HG02642 (cell line): ENCODE results near the gene TAF3.
"Not testable (repeated sequence)": the region's sequence is repeated elsewhere in the genome, so short reads cannot be mapped to it uniquely, and the experiment has no call there.

Source experiments
- ATAC-seq: cut with Tn5 transposase; IDR thresholded peaks from one replicate; pipeline ENCODE4 v1.9.1; 2021; ENCODE audit warnings: mild to moderate bottlenecking; ENCODE audit not compliant: unreplicated experiment, poor library complexity

The TAF3 gene, protein sequence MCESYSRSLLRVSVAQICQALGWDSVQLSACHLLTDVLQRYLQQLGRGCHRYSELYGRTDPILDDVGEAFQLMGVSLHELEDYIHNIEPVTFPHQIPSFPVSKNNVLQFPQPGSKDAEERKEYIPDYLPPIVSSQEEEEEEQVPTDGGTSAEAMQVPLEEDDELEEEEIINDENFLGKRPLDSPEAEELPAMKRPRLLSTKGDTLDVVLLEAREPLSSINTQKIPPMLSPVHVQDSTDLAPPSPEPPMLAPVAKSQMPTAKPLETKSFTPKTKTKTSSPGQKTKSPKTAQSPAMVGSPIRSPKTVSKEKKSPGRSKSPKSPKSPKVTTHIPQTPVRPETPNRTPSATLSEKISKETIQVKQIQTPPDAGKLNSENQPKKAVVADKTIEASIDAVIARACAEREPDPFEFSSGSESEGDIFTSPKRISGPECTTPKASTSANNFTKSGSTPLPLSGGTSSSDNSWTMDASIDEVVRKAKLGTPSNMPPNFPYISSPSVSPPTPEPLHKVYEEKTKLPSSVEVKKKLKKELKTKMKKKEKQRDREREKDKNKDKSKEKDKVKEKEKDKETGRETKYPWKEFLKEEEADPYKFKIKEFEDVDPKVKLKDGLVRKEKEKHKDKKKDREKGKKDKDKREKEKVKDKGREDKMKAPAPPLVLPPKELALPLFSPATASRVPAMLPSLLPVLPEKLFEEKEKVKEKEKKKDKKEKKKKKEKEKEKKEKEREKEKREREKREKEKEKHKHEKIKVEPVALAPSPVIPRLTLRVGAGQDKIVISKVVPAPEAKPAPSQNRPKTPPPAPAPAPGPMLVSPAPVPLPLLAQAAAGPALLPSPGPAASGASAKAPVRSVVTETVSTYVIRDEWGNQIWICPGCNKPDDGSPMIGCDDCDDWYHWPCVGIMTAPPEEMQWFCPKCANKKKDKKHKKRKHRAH

DNA sequence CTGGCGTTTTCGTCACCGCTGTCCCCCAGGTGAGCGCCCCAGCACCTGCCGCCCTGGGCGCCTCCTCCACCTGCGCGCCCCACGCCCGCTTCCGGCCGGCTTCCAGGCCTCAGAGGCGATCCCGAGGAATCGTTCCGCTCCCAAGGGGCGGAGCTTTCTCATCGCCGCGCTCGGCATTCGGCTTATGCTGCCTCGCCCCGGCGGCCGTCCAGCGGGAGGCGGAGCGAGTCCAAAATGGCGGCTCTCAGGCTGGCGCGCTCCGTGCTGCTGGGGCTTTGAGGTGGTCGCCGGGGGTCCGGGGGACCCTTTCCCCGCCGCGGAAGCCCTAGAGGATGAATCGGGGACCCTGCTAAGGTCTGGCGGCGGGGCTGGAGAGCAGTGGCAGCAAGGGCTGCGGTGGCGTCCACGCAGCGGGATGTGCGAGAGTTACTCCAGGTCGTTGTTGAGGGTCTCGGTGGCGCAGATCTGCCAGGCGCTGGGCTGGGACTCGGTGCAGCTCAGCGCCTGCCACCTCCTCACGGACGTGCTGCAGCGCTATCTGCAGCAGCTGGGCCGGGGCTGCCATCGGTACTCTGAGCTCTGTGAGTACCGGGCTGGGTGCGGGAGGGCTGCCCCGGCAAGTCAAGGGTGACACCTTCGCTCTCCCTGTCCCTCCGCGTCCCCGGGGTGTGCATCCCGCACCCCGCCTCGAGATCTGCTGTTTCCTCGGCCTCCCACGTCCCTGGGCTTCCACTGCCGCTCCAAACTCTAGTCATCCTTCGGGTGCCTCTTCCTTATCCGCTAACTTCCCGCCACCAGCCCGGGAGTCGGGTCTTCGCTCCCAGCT, at the start of gene TAF3:
TSS of gene TAF3 (plus strand) at position 211 of the 826 bp plus-strand sequence. CDS start at position 416, 205 bp downstream.
- ATAC-seq, result peak; percentile 92

DNA sequence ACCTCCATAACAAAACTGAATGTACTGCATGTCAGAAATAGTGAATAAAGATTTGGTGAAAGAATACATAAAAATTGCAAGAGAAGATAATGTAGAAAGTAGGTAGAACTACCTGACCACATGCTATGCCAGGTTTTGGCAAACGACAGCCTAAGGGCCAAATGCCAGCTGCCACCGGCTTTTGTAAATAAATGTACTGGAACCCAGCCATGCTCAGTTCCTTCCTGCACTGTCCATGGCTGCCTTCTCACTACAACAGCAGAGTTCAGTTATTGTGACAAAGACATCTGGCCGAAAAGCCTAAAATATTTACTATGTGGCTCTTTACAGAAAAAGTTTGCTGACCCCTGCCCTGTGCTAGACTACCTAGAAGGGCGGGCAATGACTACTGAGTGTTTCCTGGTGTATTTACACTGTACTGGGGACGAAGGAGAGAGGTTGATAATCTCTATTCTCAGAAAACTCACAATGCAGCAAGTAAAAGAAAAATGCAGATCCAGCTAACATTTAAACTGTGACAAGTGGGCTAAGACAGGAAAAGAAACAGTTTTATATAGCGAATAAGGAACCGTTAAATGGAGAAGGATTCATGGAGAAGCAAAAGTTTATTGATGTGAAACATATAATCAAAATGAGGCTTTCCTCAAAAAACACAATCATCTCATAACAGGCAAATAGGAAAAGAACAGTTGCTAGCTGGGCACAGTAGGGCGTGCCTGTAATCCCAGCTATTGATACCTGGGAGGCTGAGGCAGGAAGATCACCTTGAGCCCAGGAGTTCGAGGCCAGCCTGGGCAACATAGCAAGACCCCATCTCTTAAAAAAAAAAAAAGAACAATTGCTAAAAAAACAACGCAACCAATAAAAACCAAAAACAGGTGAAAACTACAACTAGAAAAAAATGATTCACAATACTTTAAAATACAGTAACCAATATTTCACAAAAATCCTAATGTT, 44.2 kb upstream of the TAF3 start:
- no peak for ATAC-seq

DNA sequence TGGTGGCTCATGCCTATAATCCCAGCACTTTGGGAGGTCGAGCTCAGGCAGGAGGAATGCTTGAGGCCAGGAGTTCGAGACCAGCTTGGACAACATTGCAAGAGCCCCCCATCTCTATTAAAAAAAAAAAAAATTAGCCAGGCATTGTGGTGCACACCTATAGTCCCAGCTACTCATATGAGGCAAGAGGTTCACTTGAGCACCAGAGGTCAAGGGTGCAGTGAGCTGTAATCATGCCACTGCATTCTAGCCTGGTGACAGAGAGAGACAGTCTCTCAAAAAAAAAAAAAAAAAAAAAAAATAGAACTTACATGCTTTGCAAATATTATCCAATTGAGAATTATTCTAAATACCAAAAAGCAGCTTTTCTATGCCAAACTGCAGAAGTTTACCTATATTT, 41.5 kb upstream of the TAF3 start:
- ATAC-seq, result no peak

DNA sequence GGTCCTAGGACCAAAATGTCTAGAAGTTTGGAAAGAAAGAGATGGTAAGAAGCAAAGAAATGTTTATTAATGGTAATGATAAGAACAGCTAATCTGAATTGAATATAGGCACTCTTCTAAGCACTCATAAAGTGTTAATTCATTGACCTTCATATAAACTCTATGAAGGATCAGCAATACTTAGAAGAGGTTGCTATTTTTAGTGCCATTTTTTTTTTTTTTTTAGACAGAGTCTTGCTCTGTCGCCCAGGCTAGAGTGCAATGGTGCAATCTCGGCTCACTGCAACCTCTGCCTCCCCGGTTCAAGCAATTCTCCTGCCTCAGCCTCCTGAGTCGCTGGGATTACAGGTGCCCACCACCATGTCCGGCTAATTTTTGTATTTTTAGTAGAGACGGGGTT, 36.1 kb upstream of the TAF3 start:
- not testable (repeated sequence) for ATAC-seq

DNA sequence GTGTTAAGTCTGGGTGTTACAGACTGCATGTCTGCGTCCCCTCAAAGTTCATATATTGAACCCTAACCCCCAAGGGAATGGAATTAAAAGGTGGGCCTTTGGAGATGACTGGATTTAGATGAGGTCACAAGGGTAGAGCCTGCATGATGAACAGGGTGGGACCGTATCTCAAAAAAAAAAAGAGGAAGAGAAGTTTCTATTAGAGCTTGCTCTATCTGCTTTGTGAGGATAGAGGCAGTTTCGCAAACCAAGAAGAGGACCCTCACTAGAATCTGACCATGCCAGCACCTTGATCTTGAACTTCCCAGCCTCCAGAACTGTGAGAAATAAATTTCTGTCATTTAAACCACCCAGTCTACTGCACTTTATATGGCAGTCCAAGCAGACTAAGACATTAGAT, 31.9 kb upstream of the TAF3 start:
- ATAC-seq, result no peak

DNA sequence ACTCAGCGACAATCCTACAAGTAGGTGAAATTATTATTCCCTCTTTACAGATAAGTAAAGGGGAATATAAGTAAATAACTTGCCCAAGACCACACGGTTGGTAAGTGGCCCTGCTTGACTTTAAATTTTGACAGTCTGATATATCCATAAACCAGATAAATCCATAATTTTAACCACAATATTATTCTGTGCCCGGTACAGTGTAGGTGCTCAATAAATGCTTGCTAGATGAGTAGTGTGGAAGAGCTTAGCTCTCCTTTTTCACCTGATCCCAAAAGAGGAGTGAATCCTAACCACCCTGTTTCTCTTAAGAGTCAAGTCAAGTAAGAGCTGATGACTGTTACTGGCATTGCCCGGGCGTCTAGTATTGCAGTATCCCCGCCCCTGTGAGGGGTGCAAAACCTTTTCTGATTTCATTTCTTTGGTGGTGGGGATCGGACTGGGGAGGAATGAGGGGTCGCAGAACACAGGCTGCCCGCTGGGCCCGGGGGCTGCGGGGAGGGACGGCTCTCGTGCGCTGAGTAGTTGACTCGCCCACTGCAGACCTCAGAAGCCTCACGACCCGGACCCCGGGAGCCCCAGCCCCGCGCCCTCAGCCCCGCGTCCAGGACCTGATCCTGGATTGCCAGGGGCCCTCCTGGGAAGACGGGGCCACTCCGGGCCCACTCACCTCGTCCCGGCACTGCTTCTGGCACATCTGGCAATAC, 31.0 kb upstream of the TAF3 start:
- ATAC-seq, result peak; percentile 22

DNA sequence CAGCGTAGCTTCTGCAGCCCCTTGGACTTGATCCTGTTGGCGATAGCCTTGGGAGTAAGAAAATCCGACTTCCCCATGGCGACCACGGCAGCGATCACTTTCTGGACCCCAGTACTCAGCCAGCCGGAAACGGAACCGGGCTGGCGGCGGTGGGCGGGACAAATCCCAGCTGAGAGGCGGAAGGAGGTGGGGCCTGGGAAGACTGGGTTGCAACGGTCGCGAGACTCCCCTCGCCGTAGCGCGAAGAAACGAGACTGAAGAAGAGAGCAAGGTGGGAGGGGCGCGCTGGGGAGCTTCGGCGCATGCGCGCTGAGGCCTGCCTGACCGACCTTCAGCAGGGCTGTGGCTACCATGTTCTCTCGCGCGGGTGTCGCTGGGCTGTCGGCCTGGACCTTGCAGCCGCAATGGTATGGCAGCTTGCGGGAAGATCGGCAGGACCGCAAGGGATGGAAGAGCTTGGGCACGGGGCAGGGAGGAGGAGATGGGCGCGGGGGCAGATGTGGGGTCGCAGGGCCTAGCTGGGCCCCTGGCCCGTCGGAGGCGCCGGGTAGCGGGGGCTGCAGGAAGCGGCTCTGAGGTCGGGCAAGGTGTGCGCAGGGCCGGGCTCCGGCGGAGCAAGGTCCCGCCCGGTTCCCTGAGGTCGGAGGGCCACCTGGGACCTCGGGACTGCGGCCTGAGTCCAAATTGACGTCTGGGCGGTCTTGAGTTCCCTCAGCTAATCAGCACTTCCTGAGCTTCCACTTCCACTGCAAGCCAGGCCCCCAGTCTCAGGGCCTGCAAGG, 30.3 kb upstream of the TAF3 start, which contains the start of the genes ATP5F1C and KIN:
TSS of gene ATP5F1C (plus strand) at position 321 of the 782 bp plus-strand sequence. CDS start at position 352, 31 bp downstream.
TSS of gene KIN (minus strand) at position 137 of the 782 bp plus-strand sequence. CDS start at position 77, 60 bp downstream.
- peak; percentile 96 for ATAC-seq

DNA sequence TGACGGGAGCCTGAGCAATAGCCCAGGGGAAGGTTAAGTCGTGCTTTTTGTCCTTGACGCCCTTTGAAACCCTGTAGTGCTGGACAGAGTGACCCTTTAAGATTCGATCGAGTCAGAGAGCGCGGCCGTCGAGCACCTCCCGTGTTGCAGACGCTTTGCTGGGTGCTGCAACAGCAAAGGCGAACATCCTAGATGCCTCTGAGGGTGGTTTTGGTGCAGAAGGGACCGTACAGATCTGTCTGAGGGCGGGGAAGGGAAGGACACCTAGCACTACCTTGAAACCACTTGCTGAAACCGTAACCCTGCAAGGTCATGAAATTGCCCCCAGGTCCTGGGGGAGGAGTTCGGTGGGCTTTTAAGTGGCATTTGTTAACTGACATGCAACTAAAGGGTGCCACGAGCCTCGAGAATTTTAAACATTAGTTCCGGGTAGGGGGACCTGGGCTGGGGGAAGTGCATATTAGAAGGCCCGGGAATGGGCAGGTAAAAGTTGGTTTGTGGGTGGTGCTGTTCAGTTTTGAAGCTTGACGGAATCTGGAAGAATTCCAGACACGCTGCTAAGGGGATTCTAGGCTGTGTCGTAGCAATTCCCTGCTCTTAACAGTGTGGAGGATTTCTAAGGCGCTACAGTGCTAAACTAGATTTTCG, 29.5 kb upstream of the TAF3 start:
- ATAC-seq, result peak; percentile 10

DNA sequence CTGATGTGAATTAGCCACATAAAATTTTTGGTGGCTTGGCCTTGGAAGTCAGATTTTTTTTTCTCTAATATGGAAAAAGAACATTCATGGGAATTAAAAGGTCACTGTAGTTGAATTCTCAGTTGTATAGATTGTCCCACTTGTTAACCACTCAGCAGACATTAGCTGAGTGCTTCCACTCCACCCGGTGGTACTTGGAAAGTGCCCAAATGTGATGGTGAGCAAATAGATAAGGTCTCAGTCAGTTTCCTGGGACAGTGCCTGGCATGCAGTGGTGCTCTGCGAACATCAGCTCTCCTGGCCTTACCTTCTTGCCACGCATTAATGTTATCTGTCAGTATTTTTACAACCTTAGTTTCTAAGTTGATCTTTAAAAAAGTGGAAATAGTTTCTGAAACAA, 28.9 kb upstream of the TAF3 start:
- no peak for ATAC-seq

DNA sequence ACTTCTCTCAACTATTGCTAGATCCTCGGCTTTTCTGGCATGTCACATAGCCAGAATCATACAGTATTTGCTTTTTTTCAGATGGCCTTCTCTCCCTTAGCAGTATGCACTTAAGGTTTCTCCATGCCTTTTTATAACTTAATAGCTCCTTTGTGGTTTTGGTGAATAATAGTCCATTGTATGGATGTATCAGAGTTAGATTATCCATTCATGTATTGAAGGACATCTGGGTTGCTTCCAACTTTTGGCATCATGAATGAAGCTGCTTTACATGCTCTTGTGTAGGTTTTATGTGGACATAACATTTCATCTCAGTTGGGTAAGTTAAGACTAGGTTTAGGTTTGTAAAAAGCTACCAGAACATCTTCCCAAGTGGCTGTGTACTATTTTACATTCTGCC, 25.8 kb upstream of the TAF3 start:
- no peak for ATAC-seq

DNA sequence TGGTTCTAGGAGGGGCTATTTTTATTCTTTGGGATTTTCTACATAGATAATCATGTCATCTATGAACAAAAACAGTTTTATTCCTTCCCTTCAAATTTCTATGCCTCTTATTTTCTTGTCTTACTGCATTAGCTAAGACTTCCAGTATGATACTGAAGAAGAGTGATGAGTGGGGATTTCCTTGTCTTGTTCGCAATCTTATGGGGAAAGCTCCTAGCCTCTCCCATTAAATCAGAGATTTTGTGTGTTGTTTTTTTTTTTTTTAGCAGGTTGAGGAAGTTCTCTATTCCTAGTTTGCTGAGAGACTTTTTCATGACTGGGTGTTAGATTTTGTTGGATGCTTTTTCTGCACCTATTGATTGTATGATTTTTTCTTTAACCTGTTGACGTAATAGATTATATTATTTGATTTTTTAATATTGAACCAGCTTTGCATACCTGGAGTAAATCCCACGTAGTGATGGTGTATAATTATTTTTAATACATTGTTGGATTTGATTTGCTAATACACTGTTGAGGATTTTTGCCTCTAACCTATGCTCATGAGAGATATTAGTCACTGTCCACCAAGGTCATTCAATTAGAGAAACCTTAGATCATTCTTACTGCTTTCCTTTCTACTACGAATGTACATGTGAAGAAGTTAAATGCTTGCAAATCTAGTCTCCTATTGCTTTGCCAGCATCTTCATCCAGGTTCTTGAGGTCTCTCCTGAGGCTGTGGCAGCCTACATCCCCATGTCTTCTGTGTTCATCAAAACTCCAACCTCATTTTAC, 23.9 kb upstream of the TAF3 start:
- no peak for ATAC-seq

DNA sequence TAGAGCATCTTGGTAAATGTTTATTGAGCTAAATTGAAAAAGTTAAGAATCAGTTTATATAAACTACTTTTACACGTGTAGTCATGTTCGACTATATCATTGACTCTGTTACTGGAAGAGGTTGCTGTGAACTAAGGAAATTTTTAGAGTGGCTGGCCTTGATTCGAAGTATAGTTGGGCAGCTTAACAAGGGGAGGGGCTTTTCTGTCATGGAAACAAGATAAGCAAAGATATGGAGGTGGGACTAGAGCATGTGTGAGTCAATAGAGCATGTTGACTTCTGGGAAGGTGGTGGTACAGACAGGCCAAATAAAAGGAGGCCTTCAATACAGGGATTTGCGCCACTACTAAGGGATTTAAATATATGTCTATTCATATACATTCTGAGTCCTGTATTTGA, 22.7 kb upstream of the TAF3 start:
- ATAC-seq, result no peak

DNA sequence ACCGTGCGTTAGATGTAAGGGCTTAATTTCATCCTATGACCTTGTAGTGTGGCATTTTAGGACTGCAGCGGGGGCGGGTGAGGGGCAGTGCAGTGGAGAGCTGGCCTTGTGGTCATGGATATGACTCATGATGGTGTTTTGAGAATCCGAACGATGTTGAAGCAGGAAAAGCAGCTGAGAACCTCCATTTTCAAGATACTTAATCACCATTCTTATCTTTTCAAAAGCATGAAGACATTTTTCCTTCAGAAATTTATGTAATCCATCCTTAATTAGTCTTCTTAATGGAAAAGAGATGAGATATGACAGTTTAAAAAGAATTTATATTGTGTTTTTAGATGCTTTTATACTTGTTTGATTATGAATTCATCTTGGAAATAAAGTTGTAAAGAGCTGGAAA, 20.7 kb upstream of the TAF3 start:
- no peak for ATAC-seq

DNA sequence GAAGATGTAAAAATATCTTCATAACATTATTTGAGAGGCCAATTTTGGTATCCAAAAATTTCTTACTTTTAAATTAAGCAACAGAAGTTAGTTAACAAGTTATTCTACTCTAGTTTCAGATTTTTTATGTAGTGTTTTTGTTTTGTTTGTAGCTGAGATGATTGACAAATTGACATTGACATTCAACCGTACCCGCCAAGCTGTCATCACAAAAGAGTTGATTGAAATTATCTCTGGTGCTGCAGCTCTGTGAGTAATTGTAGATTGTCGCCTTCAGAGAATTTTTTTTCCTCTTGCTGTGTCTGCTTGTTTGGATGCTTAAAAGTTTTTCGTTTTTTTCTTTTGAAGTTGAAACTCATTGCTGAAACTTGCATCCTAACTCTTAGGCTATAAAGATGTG, 15.7 kb upstream of the TAF3 start:
- no peak for ATAC-seq

DNA sequence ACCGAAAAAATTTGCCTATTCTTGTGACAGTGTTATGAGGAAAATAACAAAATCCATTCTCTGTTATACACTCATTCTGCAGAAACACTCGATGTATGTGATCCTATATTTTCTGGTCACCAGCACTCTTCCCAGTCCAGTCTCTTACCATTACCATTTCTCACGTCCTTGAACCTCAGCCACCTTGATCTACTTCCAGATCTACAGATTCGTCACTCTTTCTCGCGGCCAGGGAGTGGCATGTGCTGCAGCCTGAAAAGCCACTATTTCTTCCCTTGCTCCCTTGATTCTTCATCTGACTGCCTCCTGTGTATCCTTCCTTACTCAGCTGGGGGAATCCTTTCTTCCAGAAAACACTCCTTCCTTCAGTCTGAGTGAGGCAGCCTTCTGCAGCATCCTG, 14.1 kb upstream of the TAF3 start:
- no peak for ATAC-seq

DNA sequence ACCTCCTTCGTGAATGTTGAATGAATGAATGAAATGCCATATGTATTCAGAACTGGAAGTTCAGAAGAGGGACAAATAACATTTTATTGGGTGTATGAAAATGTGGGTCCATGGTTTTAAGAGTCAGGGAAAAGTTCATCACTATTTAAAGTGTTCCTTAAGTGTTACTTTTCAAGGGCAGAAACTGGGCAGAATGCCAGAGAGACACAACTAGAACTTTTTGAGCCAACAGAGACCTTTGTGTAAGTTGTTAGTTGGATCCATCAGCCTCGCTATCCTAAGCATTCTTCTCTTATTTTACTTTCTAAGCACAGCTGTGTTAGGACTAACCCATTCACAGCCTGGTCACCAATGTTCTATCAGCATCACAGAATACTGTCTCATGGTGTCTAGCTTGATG, 13.6 kb upstream of the TAF3 start:
- ATAC-seq, result no peak
